AG09309 (cell line): ENCODE measurements around the gene SHROOM3.

Experiments used
- DNase-seq: peaks from one replicate; pipeline ENCODE4 v3.0.0-alpha.2; 2010; ENCODE audit warnings: low read depth
- H3K4me3 ChIP-seq: 2 replicates; pipeline ENCODE4 v1.5.1; 2011; ENCODE audit warnings: mild to moderate bottlenecking, low read depth, low read length, moderate library complexity; ENCODE audit not compliant: control insufficient read depth
- TF ChIP-seq, protein P1 (sequence below): IDR thresholded peaks from 2 replicates; pipeline ENCODE4 v1.5.1; 2011; ENCODE audit warnings: mild to moderate bottlenecking, low read depth, low read length, inconsistent platforms; ENCODE audit not compliant: insufficient read depth, control insufficient read depth; ENCODE audit errors: missing control alignments

SHROOM3 gene

DNA sequence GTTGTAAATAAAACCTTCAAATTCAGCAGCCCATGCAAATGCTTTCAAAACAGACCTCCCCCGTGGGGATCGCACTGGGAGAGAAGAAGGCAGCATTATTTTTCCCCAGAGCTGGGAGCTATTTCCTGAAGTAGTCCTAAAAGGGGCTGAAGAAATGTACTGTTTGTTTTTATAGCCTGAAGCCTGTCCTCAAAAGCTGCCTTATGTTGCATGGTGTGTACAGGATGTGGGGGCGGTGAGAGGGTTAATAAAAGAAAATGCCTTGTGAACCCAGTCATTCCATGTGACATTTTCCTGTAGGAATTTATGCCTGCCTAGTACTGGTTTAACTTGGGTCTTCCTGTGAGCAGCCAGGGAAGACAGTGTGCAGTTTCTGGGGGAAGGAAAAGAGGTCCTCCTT, 318.8 kb downstream of the SHROOM3 start:
- DNase-seq = no peak
- H3K4me3 ChIP-seq = no peak overlapping the region
- TF ChIP-seq, protein P1, sequence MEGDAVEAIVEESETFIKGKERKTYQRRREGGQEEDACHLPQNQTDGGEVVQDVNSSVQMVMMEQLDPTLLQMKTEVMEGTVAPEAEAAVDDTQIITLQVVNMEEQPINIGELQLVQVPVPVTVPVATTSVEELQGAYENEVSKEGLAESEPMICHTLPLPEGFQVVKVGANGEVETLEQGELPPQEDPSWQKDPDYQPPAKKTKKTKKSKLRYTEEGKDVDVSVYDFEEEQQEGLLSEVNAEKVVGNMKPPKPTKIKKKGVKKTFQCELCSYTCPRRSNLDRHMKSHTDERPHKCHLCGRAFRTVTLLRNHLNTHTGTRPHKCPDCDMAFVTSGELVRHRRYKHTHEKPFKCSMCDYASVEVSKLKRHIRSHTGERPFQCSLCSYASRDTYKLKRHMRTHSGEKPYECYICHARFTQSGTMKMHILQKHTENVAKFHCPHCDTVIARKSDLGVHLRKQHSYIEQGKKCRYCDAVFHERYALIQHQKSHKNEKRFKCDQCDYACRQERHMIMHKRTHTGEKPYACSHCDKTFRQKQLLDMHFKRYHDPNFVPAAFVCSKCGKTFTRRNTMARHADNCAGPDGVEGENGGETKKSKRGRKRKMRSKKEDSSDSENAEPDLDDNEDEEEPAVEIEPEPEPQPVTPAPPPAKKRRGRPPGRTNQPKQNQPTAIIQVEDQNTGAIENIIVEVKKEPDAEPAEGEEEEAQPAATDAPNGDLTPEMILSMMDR = no peak

DNA sequence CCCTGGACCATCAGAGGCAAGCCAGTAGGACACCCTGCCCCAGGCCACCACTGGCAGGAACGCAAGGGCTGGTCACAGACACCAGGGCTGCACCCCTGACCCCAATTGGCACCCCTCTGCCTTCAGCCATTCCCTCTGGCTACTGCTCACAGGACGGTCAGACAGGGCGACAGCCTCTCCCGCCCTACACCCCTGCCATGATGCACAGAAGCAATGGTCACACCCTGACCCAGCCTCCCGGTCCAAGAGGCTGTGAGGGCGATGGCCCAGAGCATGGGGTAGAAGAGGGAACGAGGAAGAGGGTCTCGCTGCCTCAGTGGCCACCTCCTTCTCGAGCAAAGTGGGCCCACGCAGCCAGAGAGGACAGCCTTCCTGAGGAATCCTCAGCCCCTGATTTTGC, 319.4 kb downstream of the SHROOM3 start:
- H3K4me3 ChIP-seq = no peak overlapping the region
- TF ChIP-seq, protein P1 = no peak
- DNase-seq = no peak

DNA sequence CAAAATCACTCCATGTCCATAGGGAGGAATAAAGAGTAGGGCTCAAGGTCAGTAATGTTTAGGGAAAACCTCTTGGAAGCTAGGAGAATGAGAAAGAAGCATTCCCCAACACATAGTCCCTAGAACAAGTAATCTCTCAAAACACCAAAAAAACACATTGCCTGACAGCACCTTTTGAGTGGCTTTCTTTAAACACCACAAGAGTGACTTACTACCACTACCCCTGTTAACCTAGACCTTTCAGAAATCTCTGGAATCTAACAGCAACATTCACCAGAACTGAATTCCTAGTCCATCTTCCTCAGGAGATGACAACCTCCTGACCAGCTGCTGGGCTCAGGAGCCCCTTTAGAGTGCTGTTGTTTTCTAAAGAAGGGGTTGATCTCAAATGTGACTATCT, 320.7 kb downstream of the SHROOM3 start:
- no peak for DNase-seq
- no peak overlapping the region for H3K4me3 ChIP-seq
- TF ChIP-seq, protein P1 = no peak

DNA sequence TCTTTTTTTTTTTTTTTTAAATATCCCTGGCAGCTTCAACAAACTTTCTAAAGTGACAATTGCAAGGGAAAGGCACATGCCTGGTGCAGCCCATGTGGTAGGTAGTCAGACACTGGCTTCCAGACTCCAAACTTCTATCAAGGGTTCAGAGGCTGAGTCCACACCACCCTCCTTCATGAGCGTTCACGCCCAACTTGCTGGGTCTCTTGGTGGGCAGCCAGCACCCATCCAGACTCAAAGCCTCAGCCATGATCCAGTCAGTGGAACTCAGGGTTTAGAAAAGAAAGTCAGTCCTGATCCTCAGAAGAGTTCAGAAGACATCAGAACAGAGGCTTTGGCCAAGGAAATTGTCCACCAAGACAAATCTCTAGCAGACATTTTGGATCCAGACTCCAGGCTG, 321.4 kb downstream of the SHROOM3 start:
- no peak for DNase-seq
- H3K4me3 ChIP-seq = no peak overlapping the region
- TF ChIP-seq, protein P1 = no peak

DNA sequence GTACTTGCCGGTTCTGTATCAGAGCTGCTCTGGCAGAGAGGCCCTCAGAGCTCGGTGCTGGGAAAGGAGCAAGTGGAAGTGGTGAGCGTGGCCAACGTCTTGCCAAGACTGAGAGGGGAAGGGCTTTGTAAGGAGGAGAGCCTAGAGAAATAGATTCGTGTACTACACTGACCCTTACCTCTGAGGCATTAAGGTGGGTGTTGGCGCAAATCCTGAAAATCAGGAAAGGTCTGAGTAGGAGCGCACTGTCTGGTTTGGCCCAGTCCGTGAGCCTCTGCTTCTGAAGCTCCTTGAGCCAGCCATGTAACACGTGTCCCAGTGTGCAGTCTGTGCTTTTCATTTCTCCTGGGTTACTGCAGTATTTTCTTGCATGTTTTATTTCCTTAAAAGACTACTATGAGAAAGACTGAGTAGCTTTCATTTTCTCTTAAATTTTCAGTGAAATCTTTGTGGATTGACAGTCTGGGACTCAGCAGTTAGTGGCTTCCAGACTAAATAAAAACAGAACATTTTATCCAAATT, 322.4 kb downstream of the SHROOM3 start:
- no peak for DNase-seq
- H3K4me3 ChIP-seq = no peak overlapping the region
- TF ChIP-seq, protein P1 = no peak

DNA sequence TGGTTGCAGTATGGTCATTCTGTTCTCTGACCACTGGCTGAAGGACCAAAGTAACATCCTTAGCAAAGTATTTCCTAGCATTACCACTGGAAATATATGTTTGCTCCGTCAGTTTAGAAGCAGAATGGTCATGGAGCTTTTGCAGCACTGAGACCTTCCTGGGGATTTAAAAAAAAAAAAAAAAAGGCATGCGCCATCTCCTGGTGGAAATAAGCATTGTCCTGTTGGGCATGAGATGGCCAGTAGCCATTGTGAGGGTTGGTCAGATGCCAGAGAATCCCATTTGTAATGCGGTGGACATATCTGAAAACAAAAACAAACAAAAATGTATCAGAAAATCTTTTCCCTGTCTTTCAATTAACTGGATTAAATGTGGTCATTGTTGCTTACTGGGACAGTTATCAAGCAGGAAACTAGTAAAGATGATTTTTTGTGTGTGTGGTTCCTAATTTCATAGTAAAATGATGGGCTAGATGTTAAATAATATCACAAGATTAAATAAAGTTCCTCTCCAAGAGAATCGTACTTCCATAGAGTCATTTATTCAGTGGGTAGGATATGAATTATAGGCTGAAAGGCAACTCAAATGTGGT, 323.4 kb downstream of the SHROOM3 start:
- no peak overlapping the region for H3K4me3 ChIP-seq
- no peak for DNase-seq
- TF ChIP-seq, protein P1 = peak; percentile 69
